ENCODE data around the gene ZNF12.
A peak's percentile ranks its signal among the peaks of the same experiment; 100 is the strongest.

Gene ZNF12

DNA sequence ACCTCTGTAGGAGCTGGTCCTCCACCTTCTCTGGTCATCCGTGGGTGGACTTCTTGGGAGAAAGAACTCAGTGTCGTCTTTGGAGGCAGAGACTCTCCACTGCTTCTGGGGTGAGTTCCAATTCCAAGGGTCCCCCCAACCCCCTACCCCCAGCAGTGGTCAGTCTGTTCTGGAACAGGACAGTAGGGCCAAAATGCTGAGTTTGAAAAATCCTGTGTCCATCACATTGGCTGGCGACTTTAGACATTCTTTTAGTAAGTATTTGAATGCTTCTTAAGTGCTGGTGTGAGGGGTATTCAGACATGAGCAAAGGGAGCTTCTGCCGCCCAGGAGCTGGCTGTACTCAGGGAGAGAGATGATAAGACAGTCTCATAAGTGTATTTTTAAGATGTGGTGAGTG is 67.7 kb downstream of the ZNF12 start:
- Histone ChIP-seq H3K79me2 (ENCODE audit: control insufficient read depth, insufficient read depth, low read length, unreplicated experiment) (peaks cover 29% of the 10 kb centered on the region), H3K4me3 (ENCODE audit: low read depth, low read length) (peak overlapping the region; percentile 91; the same call in 1 of the 2 replicates), H3K36me3 (ENCODE audit: insufficient read depth, low read length) (peaks cover 3% of the 10 kb centered on the region; the same call in 1 of the 2 replicates), H2AFZ (ENCODE audit: low read length, unreplicated experiment) (no peak overlapping the region), H3K27ac (ENCODE audit: low read depth, low read length) (no peak overlapping the region), H3K4me1 (ENCODE audit: control insufficient read depth, insufficient read depth, low read length, unreplicated experiment) (peaks cover 8% of the 10 kb centered on the region), H3K27me3 (ENCODE audit: insufficient read depth, low read length) (no peaks in the 10 kb centered on the region)
